HCT116 (cell line): Measurements from ENCODE around the gene UGGT2. TPM values are rescaled to one million over a fixed set of nuclear protein-coding genes. Genes with fewer than 3 reads are reported as not detected.

Source experiments
- ATAC-seq: fragments of 200-7000 bp; cut with Tn5 transposase; 2 replicates; pipeline ENCODE4 v1.9.1; 2020; ENCODE audit warnings: mild to moderate bottlenecking, moderate library complexity
- BruUV-seq: library from RNA; stranded (reverse); fragments of 400-500 nt; replicated peaks from 2 replicates; lab custom pipeline; 2021; lab: Mats Ljungman, UMichigan
- CTCF ChIA-PET: fragments of 300-600 bp; sonication (Branson Sonifier 250); formaldehyde crosslinking; loops from one replicate; lab custom pipeline; 2021; ENCODE audit warnings: antibody characterized with exemption; lab: Charles Lee
- POLR2A ChIA-PET: fragments of 300-600, 350-600 bp; sonication (Branson Sonifier 250); formaldehyde crosslinking; loops from one replicate; lab custom pipeline; 2021; ENCODE audit warnings: antibody characterized with exemption; lab: Charles Lee
- RAD21 ChIA-PET, 2 experiments: fragments of 300-600 bp; sonication (Branson Sonifier 250); formaldehyde crosslinking; loops; one replicate each; lab custom pipeline; 2023; ENCODE audit warnings: low total read pairs in 2 of 2; ENCODE audit not compliant: uncharacterized antibody in 2 of 2, unreplicated experiment in 2 of 2, low non-redundant PET in 1 of 2; lab: Charles Lee
- DNase-seq: peaks from one replicate; pipeline ENCODE4 v3.0.0-alpha.2; 2010; ENCODE audit warnings: low read depth, low spot score
- H2AFZ ChIP-seq: fragments of 200-600 bp; shearing (Covaris generic), sonication (generic); 2 replicates; pipeline ENCODE4 v1.6.1; 2017; ENCODE audit warnings: low read depth, mixed run types, mixed read lengths, antibody characterized with exemption, low read length; ENCODE audit not compliant: poor library complexity, severe bottlenecking
- H3K27ac ChIP-seq: 2 replicates; pipeline ENCODE4 v1.5.1; 2012; ENCODE audit warnings: low read depth, low read length
- H3K27me3 ChIP-seq: fragments of 200-600 bp; sonication (generic); 2 replicates; pipeline ENCODE4 v1.6.1; 2016; ENCODE audit warnings: mixed run types, low read length, mixed read lengths; ENCODE audit not compliant: insufficient read depth
- H3K36me3 ChIP-seq, 2 experiments: fragments of 200-500 bp in 1 of 2; fragments of 200-600 bp in 1 of 2; sonication (Bioruptor generic) in 1 of 2; sonication (generic) in 1 of 2; 2 replicates each; pipeline versions ENCODE4 v1.5.1 to v1.6.1; 2014 to 2016; ENCODE audit warnings: low read length in 2 of 2, inconsistent platforms in 1 of 2, mixed read lengths in 1 of 2, mixed run types in 1 of 2; ENCODE audit not compliant: insufficient read depth in 2 of 2, control insufficient read depth in 1 of 2
- H3K4me1 ChIP-seq, 2 experiments: fragments of 200-600 bp in 1 of 2; sonication (generic) in 1 of 2; 2 replicates each; pipeline versions ENCODE4 v1.5.1 to v1.6.1; 2012 to 2017; ENCODE audit warnings: low read length in 2 of 2, inconsistent platforms in 1 of 2, mild to moderate bottlenecking in 1 of 2, mixed read lengths in 1 of 2, mixed run types in 1 of 2, moderate library complexity in 1 of 2; ENCODE audit not compliant: insufficient read depth in 2 of 2, control insufficient read depth in 1 of 2
- H3K4me2 ChIP-seq: fragments of 200-600 bp; sonication (generic); 2 replicates; pipeline ENCODE4 v1.6.1; 2017; ENCODE audit warnings: mixed run types, low read length, mixed read lengths
- H3K4me3 ChIP-seq, 2 experiments: fragments of 200-600 bp in 1 of 2; sonication (generic) in 1 of 2; replicated peaks in 1 of 2; 2 replicates each; pipeline ENCODE4 v1.5.1; 2011 to 2016; ENCODE audit warnings: low read length in 2 of 2, control low read depth in 1 of 2, low read depth in 1 of 2, mild to moderate bottlenecking in 1 of 2, mixed read lengths in 1 of 2, mixed run types in 1 of 2
- H3K79me2 ChIP-seq: fragments of 200-600 bp; sonication (generic); 2 replicates; pipeline ENCODE4 v1.6.1; 2017; ENCODE audit warnings: mild to moderate bottlenecking, mixed run types, low read length, moderate library complexity, mixed read lengths; ENCODE audit not compliant: insufficient read depth
- H3K9ac ChIP-seq: fragments of 200-600 bp; sonication (generic); 2 replicates; pipeline ENCODE4 v1.6.1; 2016; ENCODE audit warnings: low read length, mixed read lengths
- H3K9me2 ChIP-seq: fragments of 200-600 bp; sonication (generic), shearing (Covaris generic); 2 replicates; pipeline ENCODE4 v1.6.1; 2017; ENCODE audit warnings: mixed run types, mild to moderate bottlenecking, moderate library complexity; ENCODE audit not compliant: insufficient read depth
- H3K9me3 ChIP-seq, 2 experiments: fragments of 200-500 bp in 1 of 2; fragments of 200-600 bp in 1 of 2; sonication (Bioruptor generic) in 1 of 2; sonication (generic) in 1 of 2; 2 replicates each; pipeline ENCODE4 v1.6.1; 2014 to 2017; ENCODE audit warnings: low read length in 2 of 2, mixed read lengths in 2 of 2, inconsistent platforms in 1 of 2, low read depth in 1 of 2, mild to moderate bottlenecking in 1 of 2, mixed run types in 1 of 2, moderate library complexity in 1 of 2; ENCODE audit not compliant: control insufficient read depth in 1 of 2, insufficient read depth in 1 of 2
- H4K20me1 ChIP-seq: fragments of 200-600 bp; sonication (generic), shearing (Covaris generic); 2 replicates; pipeline ENCODE4 v1.6.1; 2017; ENCODE audit warnings: mixed run types, mild to moderate bottlenecking, moderate library complexity; ENCODE audit not compliant: insufficient read depth
- EGR1 ChIP-seq: IDR thresholded peaks from 2 replicates; pipeline ENCODE4 v1.6.1; 2012; ENCODE audit warnings: low read depth
- JUND ChIP-seq: IDR thresholded peaks from 2 replicates; pipeline ENCODE4 v1.6.1; 2012
- POLR2AphosphoS5 ChIP-seq: IDR thresholded peaks from 2 replicates; pipeline ENCODE4 v1.6.1; 2011; ENCODE audit warnings: mild to moderate bottlenecking, low read depth, low read length, moderate library complexity
- intact Hi-C: fragments of 100-400 bp; cut with micrococcal nuclease; formaldehyde crosslinking; loops from 2 replicates; pipeline ENCODE4 v1.10.0; 2022
- total RNA-seq: library from RNA; stranded (reverse); gene quantifications from one replicate; pipeline ENCODE4 v1.2.1, GENCODE V29; 2021; ENCODE audit not compliant: unreplicated experiment
- TF ChIP-seq, protein P1 (sequence below): IDR thresholded peaks from 2 replicates; pipeline ENCODE4 v1.6.1; 2011; ENCODE audit warnings: mild to moderate bottlenecking, low read length, moderate library complexity; ENCODE audit not compliant: insufficient replicate concordance; ENCODE audit errors: extremely low read depth
- TF ChIP-seq, protein P2 (sequence below), 3 experiments: fragments of 200-600 bp in 1 of 3; sonication (generic) in 1 of 3; IDR thresholded peaks in 2 of 3; conservative IDR thresholded peaks in 1 of 3; 2 replicates each; pipeline ENCODE4 v1.5.1; 2012 to 2017; ENCODE audit warnings: low read depth in 2 of 3, low read length in 2 of 3, antibody characterized with exemption in 1 of 3, borderline replicate concordance in 1 of 3, control low read depth in 1 of 3, mild to moderate bottlenecking in 1 of 3, mixed read lengths in 1 of 3, mixed run types in 1 of 3, moderate library complexity in 1 of 3; ENCODE audit not compliant: insufficient read depth in 1 of 3
- TF ChIP-seq, protein P3 (sequence below): IDR thresholded peaks from 2 replicates; pipeline ENCODE4 v1.6.1; 2012

UGGT2 gene
- total RNA-seq, 1 experiment from 2014 or later, result 27.1 TPM

DNA sequence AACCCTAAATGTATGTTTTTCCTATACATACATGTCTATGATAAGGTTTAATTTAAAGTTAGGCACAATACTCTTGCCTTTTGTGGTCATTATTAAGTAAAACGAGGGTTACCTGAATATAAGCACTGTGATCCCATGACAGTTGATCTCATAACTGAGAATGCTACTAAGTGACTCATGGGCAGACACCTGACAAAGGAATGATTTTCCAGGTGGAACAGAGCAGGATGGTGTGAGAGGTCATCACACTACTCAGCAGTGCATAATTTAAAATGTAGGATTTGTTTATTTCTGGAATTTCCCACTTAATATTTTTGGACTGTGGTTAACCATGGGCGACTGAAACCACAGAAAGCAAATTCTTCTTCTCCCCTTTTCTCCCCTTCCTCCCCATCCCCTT is 178.9 kb downstream of the UGGT2 start:
- ATAC-seq (no peak), DNase-seq (no peak)
- POLR2A ChIA-PET, result no interaction called here
- H3K4me3 ChIP-seq, result no peak overlapping the region
- no peaks in the 10 kb centered on the region for H3K27me3 ChIP-seq
- CTCF ChIA-PET, result no interaction called here
- BruUV-seq, result no TSS peak
- H4K20me1 ChIP-seq, result no peaks in the 10 kb centered on the region
- intact Hi-C loops, result no loop called here
- no peaks in the 10 kb centered on the region for H3K9me3 ChIP-seq
- peaks cover 4 to 10% of the 10 kb centered on the region in 2 experiments; a peak in 2 of 4 replicates for H3K36me3 ChIP-seq
- H3K27ac ChIP-seq, result no peak overlapping the region
- no peaks in the 10 kb centered on the region for H3K9me2 ChIP-seq
- no peaks in the 10 kb centered on the region for H3K4me1 ChIP-seq
- RAD21 ChIA-PET, result no interaction called here
- H3K4me2 ChIP-seq, result no peak overlapping the region
- H3K79me2 ChIP-seq, result no peaks in the 10 kb centered on the region
- H2AFZ ChIP-seq, result no peak overlapping the region
- no peak overlapping the region for H3K9ac ChIP-seq
- TF ChIP-seq POLR2AphosphoS5, result no peak
- TF ChIP-seq, protein P1, sequence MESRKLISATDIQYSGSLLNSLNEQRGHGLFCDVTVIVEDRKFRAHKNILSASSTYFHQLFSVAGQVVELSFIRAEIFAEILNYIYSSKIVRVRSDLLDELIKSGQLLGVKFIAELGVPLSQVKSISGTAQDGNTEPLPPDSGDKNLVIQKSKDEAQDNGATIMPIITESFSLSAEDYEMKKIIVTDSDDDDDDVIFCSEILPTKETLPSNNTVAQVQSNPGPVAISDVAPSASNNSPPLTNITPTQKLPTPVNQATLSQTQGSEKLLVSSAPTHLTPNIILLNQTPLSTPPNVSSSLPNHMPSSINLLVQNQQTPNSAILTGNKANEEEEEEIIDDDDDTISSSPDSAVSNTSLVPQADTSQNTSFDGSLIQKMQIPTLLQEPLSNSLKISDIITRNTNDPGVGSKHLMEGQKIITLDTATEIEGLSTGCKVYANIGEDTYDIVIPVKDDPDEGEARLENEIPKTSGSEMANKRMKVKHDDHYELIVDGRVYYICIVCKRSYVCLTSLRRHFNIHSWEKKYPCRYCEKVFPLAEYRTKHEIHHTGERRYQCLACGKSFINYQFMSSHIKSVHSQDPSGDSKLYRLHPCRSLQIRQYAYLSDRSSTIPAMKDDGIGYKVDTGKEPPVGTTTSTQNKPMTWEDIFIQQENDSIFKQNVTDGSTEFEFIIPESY, result no peak
- TF ChIP-seq, protein P2, sequence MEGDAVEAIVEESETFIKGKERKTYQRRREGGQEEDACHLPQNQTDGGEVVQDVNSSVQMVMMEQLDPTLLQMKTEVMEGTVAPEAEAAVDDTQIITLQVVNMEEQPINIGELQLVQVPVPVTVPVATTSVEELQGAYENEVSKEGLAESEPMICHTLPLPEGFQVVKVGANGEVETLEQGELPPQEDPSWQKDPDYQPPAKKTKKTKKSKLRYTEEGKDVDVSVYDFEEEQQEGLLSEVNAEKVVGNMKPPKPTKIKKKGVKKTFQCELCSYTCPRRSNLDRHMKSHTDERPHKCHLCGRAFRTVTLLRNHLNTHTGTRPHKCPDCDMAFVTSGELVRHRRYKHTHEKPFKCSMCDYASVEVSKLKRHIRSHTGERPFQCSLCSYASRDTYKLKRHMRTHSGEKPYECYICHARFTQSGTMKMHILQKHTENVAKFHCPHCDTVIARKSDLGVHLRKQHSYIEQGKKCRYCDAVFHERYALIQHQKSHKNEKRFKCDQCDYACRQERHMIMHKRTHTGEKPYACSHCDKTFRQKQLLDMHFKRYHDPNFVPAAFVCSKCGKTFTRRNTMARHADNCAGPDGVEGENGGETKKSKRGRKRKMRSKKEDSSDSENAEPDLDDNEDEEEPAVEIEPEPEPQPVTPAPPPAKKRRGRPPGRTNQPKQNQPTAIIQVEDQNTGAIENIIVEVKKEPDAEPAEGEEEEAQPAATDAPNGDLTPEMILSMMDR (IDR thresholded peaks at IDR 0.05 in 2 of 3, conservative IDR thresholded peaks at IDR 0.05 in 1 of 3; ENCODE audit: borderline replicate concordance in 1 of 3, insufficient read depth in 1 of 3, low read depth in 2 of 3, low read length in 2 of 3), result no peak
- TF ChIP-seq EGR1, result no peak
- TF ChIP-seq, protein P3, sequence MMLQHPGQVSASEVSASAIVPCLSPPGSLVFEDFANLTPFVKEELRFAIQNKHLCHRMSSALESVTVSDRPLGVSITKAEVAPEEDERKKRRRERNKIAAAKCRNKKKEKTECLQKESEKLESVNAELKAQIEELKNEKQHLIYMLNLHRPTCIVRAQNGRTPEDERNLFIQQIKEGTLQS, result no peak
- TF ChIP-seq JUND, result no peak
